B cell (primary cell): Measurements from ENCODE around the gene LUZP1. TPM values are rescaled to one million over a fixed set of nuclear protein-coding genes. Genes with fewer than 3 reads are reported as not detected.

Experiments
- ATAC-seq: fragments of 200-7000 bp; cut with Tn5 transposase; one replicate; pipeline ENCODE4 v1.10.0; 2021; ENCODE audit warnings: low read depth, mild to moderate bottlenecking, moderate number of reproducible peaks, moderate library complexity
- CTCF ChIA-PET: fragments of 350-600 bp; sonication (Branson Sonifier 250); formaldehyde crosslinking; loops from one replicate; lab custom pipeline; 2021; ENCODE audit warnings: antibody characterized with exemption, inconsistent platforms; lab: Charles Lee
- POLR2A ChIA-PET: fragments of 350-600 bp; sonication (Branson Sonifier 250); formaldehyde crosslinking; loops from one replicate; lab custom pipeline; 2021; ENCODE audit warnings: antibody characterized with exemption; lab: Charles Lee
- DNase-seq: peaks from one replicate; pipeline ENCODE4 v3.0.0; 2013
- H2AFZ ChIP-seq: 2 replicates; pipeline ENCODE4 v1.6.1; 2012; ENCODE audit warnings: mild to moderate bottlenecking, low read depth, low read length; ENCODE audit not compliant: insufficient read depth, poor library complexity, severe bottlenecking
- H3K27ac ChIP-seq, 2 donors: 1 replicate in 1 of 2; 2 replicates in 1 of 2; pipeline ENCODE4 v1.5.1; 2012 to 2013; ENCODE audit warnings: low read length in 2 of 2, mild to moderate bottlenecking in 2 of 2, moderate library complexity in 1 of 2
- H3K27me3 ChIP-seq, 4 experiments: fragments of 200-600 bp in 1 of 4; sonication (generic) in 1 of 4; replicated peaks in 1 of 4; 1 replicate in 2 of 4; 2 replicates in 2 of 4; pipeline versions ENCODE4 v1.6.1 to v1.7.0; 2013 to 2016; ENCODE audit warnings: low read length in 3 of 4, mild to moderate bottlenecking in 2 of 4, mixed read lengths in 1 of 4, moderate library complexity in 1 of 4; ENCODE audit not compliant: insufficient read depth in 4 of 4, control insufficient read depth in 3 of 4; ENCODE audit errors: control extremely low read depth in 1 of 4
- H3K36me3 ChIP-seq, 2 experiments: replicated peaks in 1 of 2; 1 replicate in 1 of 2; 2 replicates in 1 of 2; pipeline versions ENCODE4 v1.6.1 to v1.7.1; 2013; ENCODE audit warnings: low read length in 1 of 2; ENCODE audit not compliant: insufficient read depth in 2 of 2, control insufficient read depth in 1 of 2; ENCODE audit errors: control extremely low read depth in 1 of 2, extremely low read depth in 1 of 2
- H3K4me1 ChIP-seq, 2 donors: fragments of 200-600 bp in 1 of 2; sonication (generic) in 1 of 2; 1 replicate in 1 of 2; 2 replicates in 1 of 2; pipeline versions ENCODE4 v1.5.1 to v1.6.1; 2013 to 2017; ENCODE audit warnings: low read length in 2 of 2; ENCODE audit not compliant: control insufficient read depth in 2 of 2, insufficient read depth in 2 of 2
- H3K4me2 ChIP-seq: replicated peaks from 2 replicates; pipeline ENCODE3; 2012; ENCODE audit warnings: mild to moderate bottlenecking, low read depth, low read length; ENCODE audit not compliant: poor library complexity, severe bottlenecking
- H3K4me3 ChIP-seq, 5 experiments: fragments of 200-600 bp in 1 of 5; sonication (generic) in 1 of 5; 1 replicate in 3 of 5; 2 replicates in 2 of 5; pipeline versions ENCODE4 v1.5.1 to v1.7.0; 2011 to 2016; ENCODE audit warnings: low read length in 4 of 5, mild to moderate bottlenecking in 4 of 5, low read depth in 2 of 5, control low read depth in 1 of 5, moderate library complexity in 1 of 5; ENCODE audit not compliant: insufficient read depth in 1 of 5; ENCODE audit errors: control extremely low read depth in 1 of 5, extremely low read depth in 1 of 5
- H3K79me2 ChIP-seq: fragments of 200-600 bp; sonication (generic); one replicate; pipeline ENCODE4 v1.6.0; 2016; ENCODE audit warnings: low read length; ENCODE audit not compliant: control insufficient read depth, insufficient read depth
- H3K9ac ChIP-seq: fragments of 200-600 bp; sonication (generic); 2 replicates; pipeline ENCODE4 v1.6.1; 2017; ENCODE audit warnings: mild to moderate bottlenecking, low read length, moderate library complexity
- H3K9me3 ChIP-seq, 3 donors: one replicate each; pipeline versions ENCODE4 v1.6.1 to v1.7.1; 2013; ENCODE audit warnings: low read length in 2 of 3; ENCODE audit not compliant: control insufficient read depth in 2 of 3, insufficient read depth in 1 of 3; ENCODE audit errors: control extremely low read depth in 1 of 3
- H4K20me1 ChIP-seq: 2 replicates; pipeline ENCODE4 v1.6.0; 2012; ENCODE audit warnings: mild to moderate bottlenecking, low read length; ENCODE audit not compliant: insufficient read depth, control insufficient read depth, poor library complexity, severe bottlenecking
- H3K27ac Mint-ChIP-seq: one replicate; pipeline ENCODE4 v1.8.0; 2021; ENCODE audit warnings: mixed read lengths
- H3K27me3 Mint-ChIP-seq: one replicate; pipeline ENCODE4 v1.8.0; 2021; ENCODE audit warnings: mixed read lengths
- H3K4me1 Mint-ChIP-seq: one replicate; pipeline ENCODE4 v1.8.0; 2021; ENCODE audit warnings: mixed read lengths
- H3K4me3 Mint-ChIP-seq: one replicate; pipeline ENCODE4 v1.8.0; 2021; ENCODE audit warnings: mixed read lengths
- H3K9me3 Mint-ChIP-seq: one replicate; pipeline ENCODE4 v1.8.0; 2022; ENCODE audit warnings: mixed read lengths; ENCODE audit not compliant: insufficient read depth
- CTCF ChIP-seq: fragments of 200-600 bp; IDR thresholded peaks from one replicate; pipeline ENCODE4 v1.8.0; 2022; ENCODE audit warnings: antibody characterized with exemption, mild to moderate bottlenecking
- EZH2 ChIP-seq: IDR thresholded peaks from 2 replicates; pipeline ENCODE4 v1.6.1; 2012; ENCODE audit warnings: borderline replicate concordance, low read depth, mild to moderate bottlenecking, moderate library complexity, low read length; ENCODE audit not compliant: insufficient read depth, poor library complexity, severe bottlenecking
- WGBS: methylation state at CpG from one replicate; pipeline ENCODE4 v1.1.5; 2013; ENCODE audit warnings: missing lambda C conversion rate; ENCODE audit not compliant: insufficient coverage; 5-methylcytosine and 5-hydroxymethylcytosine counted together
- intact Hi-C: fragments of 100-400 bp; cut with micrococcal nuclease; formaldehyde crosslinking; loops from one replicate; pipeline ENCODE4 v1.10.0; 2022
- polyA plus RNA-seq: library from polyadenylated mRNA; depleted of rRNA; stranded (reverse); fragments of >200 nt; gene quantifications from 2 replicates; pipeline ENCODE4 v1.2.3, GENCODE V29; 2012
- total RNA-seq, 2 donors: library from RNA; stranded (reverse); fragments of 120-200 nt in 1 of 2; gene quantifications; 1 replicate in 1 of 2; 2 replicates in 1 of 2; pipeline versions ENCODE4 v1.2.3 to v1.2.4, GENCODE V29; 2013 to 2022

LUZP1 gene
- total and polyA plus RNA-seq, 2 donors (not counting 1 experiment from before 2014, with no cell fraction given) = 2.0 to 12.9 TPM

DNA sequence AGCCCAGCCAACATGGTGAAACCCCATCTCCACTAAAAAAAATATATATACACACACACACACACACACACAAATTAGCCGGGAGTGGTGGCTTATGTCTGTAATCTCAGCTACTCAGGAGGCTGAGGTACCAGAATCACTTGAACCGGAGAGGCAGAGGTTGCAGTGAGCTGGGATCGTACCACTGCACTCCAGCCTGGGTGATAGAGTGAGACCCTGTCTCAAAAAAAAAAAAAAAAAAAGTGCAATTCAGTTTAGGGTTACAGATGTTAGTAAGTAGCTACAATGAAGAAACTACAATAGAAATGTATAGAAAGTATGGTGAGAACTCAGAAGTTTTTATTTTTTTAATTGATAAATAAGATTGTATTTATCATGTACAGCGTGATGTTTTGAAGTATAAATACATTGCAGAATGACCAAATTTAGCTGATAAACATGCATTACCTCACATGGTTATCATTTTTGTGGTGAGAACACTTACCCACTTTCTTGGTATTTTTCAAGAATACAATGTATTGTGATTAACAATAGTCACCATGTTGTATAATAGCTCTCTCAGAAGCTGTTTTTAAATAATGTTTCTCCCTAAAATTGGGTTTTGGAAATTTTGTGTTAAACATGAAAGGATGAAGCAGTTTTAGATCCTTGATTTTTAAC, 131.4 kb downstream of the LUZP1 start:
- Mint-ChIP-seq H3K4me3 (no peak overlapping the region), H3K27me3 (no peaks in the 10 kb centered on the region), H3K27ac (no peak overlapping the region), H3K4me1 (peaks cover 18% of the 10 kb centered on the region), H3K9me3 (no peaks in the 10 kb centered on the region)
- Histone ChIP-seq H3K9ac (no peak overlapping the region), H3K4me2 (no peak overlapping the region), H3K79me2 (peaks cover 52% of the 10 kb centered on the region), H3K27me3 (no peaks in the 10 kb centered on the region), H3K27ac (no peak overlapping the region), H3K9me3 (no peaks in the 10 kb centered on the region), H2AFZ (no peak overlapping the region), H3K36me3 (no peaks in the 10 kb centered on the region), H3K4me1 (no peaks in the 10 kb centered on the region), H3K4me3 (no peak overlapping the region), H4K20me1 (no peaks in the 10 kb centered on the region)
- DNase-seq (no peak), ATAC-seq (no peak)
- intact Hi-C loops = no loop called here
- CTCF ChIA-PET = interaction anchor here (0.6 to 0.7 kb wide), 2 partner anchors 62 to 113 kb away, joined by 3 to 4 read pairs; no protein-coding TSS in a partner anchor
- POLR2A ChIA-PET = no interaction called here
- 100% methylated on average over 1 of the region's 4 CpGs for WGBS
- TF ChIP-seq EZH2 (no peak), CTCF (no peak)

DNA sequence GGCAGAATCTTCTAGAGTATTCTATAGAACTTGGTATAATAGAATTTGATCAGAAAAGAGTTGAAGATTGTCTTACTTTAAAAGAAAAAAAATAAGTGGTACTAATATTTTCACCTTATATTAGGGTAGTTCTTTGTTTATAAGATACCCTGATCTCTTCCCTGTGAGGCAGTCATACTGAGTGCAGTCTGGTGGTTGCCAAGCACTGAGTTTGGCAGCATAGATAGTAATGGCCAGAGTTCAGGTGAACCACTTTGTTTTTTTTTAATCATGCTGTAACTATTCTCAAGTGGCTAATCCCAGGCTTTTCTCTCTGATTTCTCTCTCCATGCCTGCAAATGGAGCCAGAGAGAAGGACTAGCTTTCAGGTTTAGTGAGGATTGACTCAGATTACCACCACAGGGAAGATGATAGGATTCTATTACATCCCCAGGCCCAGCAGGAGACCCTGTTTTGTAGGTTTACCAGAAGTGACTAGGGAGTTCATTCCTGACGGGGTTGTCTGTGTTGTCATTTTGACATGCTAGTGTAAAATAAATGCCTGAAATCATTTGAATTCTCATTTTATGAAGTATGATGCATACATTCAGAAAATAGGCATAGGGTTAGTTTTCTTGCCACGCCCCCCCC, 132.7 kb downstream of the LUZP1 start:
- DNase-seq = no peak
- Histone ChIP-seq H3K27ac (no peak overlapping the region), H3K9me3 (no peaks in the 10 kb centered on the region), H3K9ac (no peak overlapping the region), H3K4me1 (no peaks in the 10 kb centered on the region), H2AFZ (no peak overlapping the region), H3K79me2 (peaks cover 57% of the 10 kb centered on the region), H3K27me3 (no peaks in the 10 kb centered on the region), H4K20me1 (peaks cover 6% of the 10 kb centered on the region), H3K36me3 (no peaks in the 10 kb centered on the region), H3K4me2 (no peak overlapping the region), H3K4me3 (no peak overlapping the region)
- H3K27ac Mint-ChIP-seq = no peak overlapping the region
- H3K4me3 Mint-ChIP-seq = no peak overlapping the region
- no peaks in the 10 kb centered on the region for H3K9me3 Mint-ChIP-seq
- intact Hi-C loops = no loop called here
- TF ChIP-seq CTCF = no peak
- ATAC-seq = no peak
- no peaks in the 10 kb centered on the region for H3K27me3 Mint-ChIP-seq
- peaks cover 28% of the 10 kb centered on the region for H3K4me1 Mint-ChIP-seq
- WGBS = no CpG with 5 or more reads among the region's 2 CpGs
- ChIA-PET CTCF (no interaction called here), POLR2A (no interaction called here)
